GM23338 (cell line): ENCODE results near the gene MYO5C. TPM values are rescaled to one million over a fixed set of nuclear protein-coding genes. Genes with fewer than 3 reads are reported as not detected.

Experiments used
- ATAC-seq: fragments of 200-7000 bp; cut with Tn5 transposase; 3 replicates; pipeline ENCODE4 v1.9.1; 2020
- DNase-seq: peaks from one replicate; pipeline ENCODE4 v3.0.0-alpha.2; 2015; ENCODE audit warnings: low spot score
- H2AFZ ChIP-seq: fragments of 200-600 bp; sonication (generic); 2 replicates; pipeline ENCODE4 v1.8.0; 2016; ENCODE audit warnings: antibody characterized with exemption, mild to moderate bottlenecking, moderate library complexity
- H3F3A ChIP-seq: fragments of 200-600 bp; sonication (generic); replicated peaks from 2 replicates; pipeline ENCODE4 v1.8.0; 2017; ENCODE audit warnings: antibody characterized with exemption, mixed run types, low read depth
- H3K27ac ChIP-seq: fragments of 200-600 bp; sonication (generic); 2 replicates; pipeline ENCODE4 v1.6.1; 2016; ENCODE audit warnings: low read depth
- H3K27me3 ChIP-seq: fragments of 200-600 bp; sonication (generic); 2 replicates; pipeline ENCODE4 v1.8.0; 2016; ENCODE audit warnings: mild to moderate bottlenecking, mixed run types, moderate library complexity; ENCODE audit not compliant: insufficient read depth
- H3K36me3 ChIP-seq: fragments of 200-600 bp; sonication (generic); 2 replicates; pipeline ENCODE4 v1.8.0; 2016; ENCODE audit warnings: mild to moderate bottlenecking; ENCODE audit not compliant: insufficient read depth
- H3K4me1 ChIP-seq: fragments of 200-600 bp; sonication (generic); 2 replicates; pipeline ENCODE4 v1.8.0; 2016; ENCODE audit warnings: mild to moderate bottlenecking, moderate library complexity; ENCODE audit not compliant: insufficient read depth
- H3K4me2 ChIP-seq: fragments of 200-600 bp; sonication (generic); 2 replicates; pipeline ENCODE4 v1.7.1; 2017; ENCODE audit warnings: mixed run types
- H3K4me3 ChIP-seq: fragments of 200-600 bp; sonication (generic); 2 replicates; pipeline ENCODE4 v1.6.1; 2016; ENCODE audit warnings: mixed run types
- H3K79me2 ChIP-seq: fragments of 200-600 bp; sonication (generic); replicated peaks from 2 replicates; pipeline ENCODE4 v1.8.0; 2017; ENCODE audit warnings: mild to moderate bottlenecking; ENCODE audit not compliant: insufficient read depth
- H3K9me2 ChIP-seq: fragments of 200-600 bp; sonication (generic); 2 replicates; pipeline ENCODE4 v1.8.0; 2017; ENCODE audit not compliant: insufficient read depth
- H4K20me1 ChIP-seq: fragments of 200-600 bp; sonication (generic); replicated peaks from 2 replicates; pipeline ENCODE4 v1.8.0; 2017; ENCODE audit warnings: mild to moderate bottlenecking; ENCODE audit not compliant: insufficient read depth
- H3K27ac Mint-ChIP-seq: 2 replicates; pipeline ENCODE4 v1.8.0; 2020; ENCODE audit warnings: inconsistent platforms, mild to moderate bottlenecking, moderate library complexity, mixed read lengths
- H3K27me3 Mint-ChIP-seq: 3 replicates; pipeline ENCODE4 v1.8.0; 2022; ENCODE audit warnings: low read depth, mild to moderate bottlenecking, moderate library complexity, mixed read lengths, inconsistent platforms; ENCODE audit not compliant: insufficient read depth, poor library complexity
- H3K36me3 Mint-ChIP-seq: 3 replicates; pipeline ENCODE4 v1.8.0; 2021; ENCODE audit warnings: low read depth, mild to moderate bottlenecking, inconsistent platforms, moderate library complexity, mixed read lengths
- H3K4me1 Mint-ChIP-seq: 3 replicates; pipeline ENCODE4 v1.8.0; 2020; ENCODE audit warnings: mild to moderate bottlenecking, inconsistent platforms, mixed read lengths
- H3K4me3 Mint-ChIP-seq: 3 replicates; pipeline ENCODE4 v1.8.0; 2021; ENCODE audit warnings: moderate library complexity, mild to moderate bottlenecking, inconsistent platforms, mixed read lengths
- H3K9me3 Mint-ChIP-seq: 3 replicates; pipeline ENCODE4 v1.8.0; 2020; ENCODE audit warnings: moderate library complexity, mild to moderate bottlenecking, inconsistent platforms, mixed read lengths
- CREB1 ChIP-seq: fragments of 250-450 bp; sonication (Bioruptor Pico); IDR thresholded peaks from 2 replicates; pipeline ENCODE4 v1.5.0; 2020; ENCODE audit warnings: low read depth, mild to moderate bottlenecking, moderate library complexity
- CTCF ChIP-seq, 2 experiments: fragments of 200-600 bp in 1 of 2; sonication (generic) in 1 of 2; conservative IDR thresholded peaks; 2 replicates each; pipeline versions ENCODE4 v1.5.1 to v1.6.1; 2016 to 2017; ENCODE audit warnings: antibody characterized with exemption in 2 of 2, low read depth in 2 of 2, mild to moderate bottlenecking in 2 of 2, moderate library complexity in 1 of 2
- ETS1 ChIP-seq: IDR thresholded peaks from 2 replicates; pipeline ENCODE4 v1.6.1; 2016; ENCODE audit warnings: antibody characterized with exemption
- EZH2 ChIP-seq: fragments of 200-600 bp; sonication (generic); IDR thresholded peaks from one replicate; pipeline ENCODE4 v1.8.0; 2017; ENCODE audit warnings: antibody characterized with exemption, mild to moderate bottlenecking, low read depth; ENCODE audit not compliant: unreplicated experiment
- EZH2phosphoT487 ChIP-seq: fragments of 200-600 bp; sonication (generic); IDR thresholded peaks from one replicate; pipeline ENCODE4 v1.8.1; 2018; ENCODE audit warnings: antibody characterized with exemption; ENCODE audit not compliant: unreplicated experiment
- JUNB ChIP-seq: IDR thresholded peaks from one replicate; pipeline ENCODE4 v1.6.1; 2016; ENCODE audit warnings: antibody characterized with exemption; ENCODE audit not compliant: unreplicated experiment
- NANOG ChIP-seq: IDR thresholded peaks from 2 replicates; pipeline ENCODE4 v1.6.1; 2016; ENCODE audit warnings: antibody characterized with exemption, borderline replicate concordance
- POLR2AphosphoS5 ChIP-seq: IDR thresholded peaks from 2 replicates; pipeline ENCODE4 v1.6.1; 2016; ENCODE audit warnings: antibody characterized with exemption, low read depth
- ZNF331 ChIP-seq: fragments of 250-450 bp; sonication (Bioruptor Pico); IDR thresholded peaks from 2 replicates; pipeline ENCODE4 v1.5.0; 2020; ENCODE audit warnings: low read depth, mild to moderate bottlenecking, moderate library complexity
- ZNF462 ChIP-seq: fragments of 250-450 bp; sonication (Bioruptor Pico); IDR thresholded peaks from 2 replicates; pipeline ENCODE4 v1.5.0; 2020; ENCODE audit warnings: mild to moderate bottlenecking, moderate library complexity
- polyA plus RNA-seq: library from polyadenylated mRNA; unstranded; fragments of >200 nt; fragmentation: Nextera tagmentation; extraction: Ambion mirVana; gene quantifications from 2 replicates; pipeline ENCODE4 v1.2.1, GENCODE V29; 2016
- total RNA-seq: library from RNA; depleted of rRNA; stranded (reverse); fragments of >200 nt; shearing (Covaris generic); gene quantifications from 2 replicates; pipeline ENCODE4 v1.2.3, GENCODE V29; 2014

The MYO5C gene
- total and polyA plus RNA-seq, 2 experiments from 2014 or later, result 7.9 to 28.8 TPM

- TF ChIP-seq EZH2 (no peak), CREB1 (CRISPR knock-in tag) (no peak), ZNF331 (CRISPR knock-in tag) (no peak)
These were observed 13.0 kb upstream of the MYO5C start (continued) for GRCh38 chr15:52308446-52309153.

GRCh38 chr15:52307847-52308246, 12.2 kb upstream of the MYO5C start:
- no peaks in the 10 kb centered on the region for H3K36me3 ChIP-seq
- ATAC-seq (no peak), DNase-seq (no peak)
- no peaks in the 10 kb centered on the region; the same call in 2 of the 3 replicates for H3K36me3 Mint-ChIP-seq
- H3K27ac ChIP-seq, result no peak overlapping the region
- H3K27me3 ChIP-seq, result no peaks in the 10 kb centered on the region
- no peak overlapping the region for H2AFZ ChIP-seq
- H3K79me2 ChIP-seq, result no peaks in the 10 kb centered on the region
- H4K20me1 ChIP-seq, result no peaks in the 10 kb centered on the region
- H3K4me1 Mint-ChIP-seq, result peaks cover 7% of the 10 kb centered on the region
- no peak overlapping the region for H3K27ac Mint-ChIP-seq
- peaks cover 9% of the 10 kb centered on the region; the same call in 1 of the 2 replicates for H3K9me2 ChIP-seq
- no peaks in the 10 kb centered on the region for H3F3A ChIP-seq
- H3K4me3 ChIP-seq, result no peak overlapping the region
- H3K4me2 ChIP-seq, result no peak overlapping the region
- peaks cover 8% of the 10 kb centered on the region for H3K4me1 ChIP-seq
- TF ChIP-seq EZH2phosphoT487 (no peak), CTCF (conservative IDR thresholded peaks at IDR 0.05; ENCODE audit: low read depth in 2 of 2) (no peak), ZNF462 (CRISPR knock-in tag) (no peak), POLR2AphosphoS5 (no peak), CREB1 (CRISPR knock-in tag) (no peak), NANOG (no peak), EZH2 (no peak), JUNB (no peak), ETS1 (no peak)
- no peaks in the 10 kb centered on the region for H3K9me3 Mint-ChIP-seq
- H3K27me3 Mint-ChIP-seq, result peaks cover 3% of the 10 kb centered on the region
- H3K4me3 Mint-ChIP-seq, result no peak overlapping the region
